ENCODE data around the gene TMEM273. TPM values are rescaled to one million over a fixed set of nuclear protein-coding genes. Genes with fewer than 3 reads are reported as not detected.
A peak's percentile ranks its signal among the peaks of the same experiment; 100 is the strongest.

TMEM273 gene
- total RNA-seq, 1 donor from 2014 or later: not detected

- H3K4me3 Mint-ChIP-seq: no peak overlapping the region
- H3K4me1 Mint-ChIP-seq: peaks cover 2% of the 10 kb centered on the region
- no peaks in the 10 kb centered on the region for H3K36me3 Mint-ChIP-seq
- H3K27me3 Mint-ChIP-seq (ENCODE audit: low read depth): peaks cover 66% of the 10 kb centered on the region
- H3K9me3 Mint-ChIP-seq: no peaks in the 10 kb centered on the region
- H3K27ac Mint-ChIP-seq: no peak overlapping the region
- TF ChIP-seq CTCF (IDR thresholded peaks at IDR 0.05; ENCODE audit: unreplicated experiment): no peak
- DNase-seq (ENCODE audit: low spot score in 2 of 2, unreplicated experiment in 2 of 2): no peak
Measured at GRCh38 chr10:49119746-49120145, 68.4 kb downstream of the TMEM273 start.

GRCh38 chr10:49118430-49119074 lies 69.6 kb downstream of the TMEM273 start:
- Mint-ChIP-seq H3K9me3 (no peaks in the 10 kb centered on the region), H3K4me1 (peaks cover 2% of the 10 kb centered on the region), H3K27me3 (ENCODE audit: low read depth) (peaks cover 78% of the 10 kb centered on the region), H3K36me3 (no peaks in the 10 kb centered on the region), H3K27ac (no peak overlapping the region), H3K4me3 (no peak overlapping the region)
- DNase-seq (ENCODE audit: low spot score in 2 of 2, unreplicated experiment in 2 of 2): no peak
- no peak for TF ChIP-seq CTCF (IDR thresholded peaks at IDR 0.05; ENCODE audit: unreplicated experiment)

- peaks cover 82% of the 10 kb centered on the region for H3K27me3 Mint-ChIP-seq (ENCODE audit: low read depth)
- H3K4me1 Mint-ChIP-seq: peaks cover 2% of the 10 kb centered on the region
- H3K9me3 Mint-ChIP-seq: no peaks in the 10 kb centered on the region
- no peak overlapping the region for H3K4me3 Mint-ChIP-seq
- no peak overlapping the region for H3K27ac Mint-ChIP-seq
- no peak for TF ChIP-seq CTCF (IDR thresholded peaks at IDR 0.05; ENCODE audit: unreplicated experiment)
- H3K36me3 Mint-ChIP-seq: no peaks in the 10 kb centered on the region
- DNase-seq (ENCODE audit: low spot score in 2 of 2, unreplicated experiment in 2 of 2): no peak
Measured at GRCh38 chr10:49117376-49118070, 70.7 kb downstream of the TMEM273 start.

- Mint-ChIP-seq H3K36me3 (no peaks in the 10 kb centered on the region), H3K27me3 (ENCODE audit: low read depth) (peaks cover 87% of the 10 kb centered on the region), H3K27ac (no peak overlapping the region), H3K4me3 (peak overlapping the region; percentile 48), H3K9me3 (no peaks in the 10 kb centered on the region), H3K4me1 (peaks cover 2% of the 10 kb centered on the region)
- DNase-seq (ENCODE audit: low spot score in 2 of 2, unreplicated experiment in 2 of 2): peak in 1 of 2 experiments; percentile 24
- TF ChIP-seq CTCF (IDR thresholded peaks at IDR 0.05; ENCODE audit: unreplicated experiment): no peak
Measured at GRCh38 chr10:49116509-49117375, 71.4 kb downstream of the TMEM273 start.

GRCh38 chr10:49115796-49116508 lies 72.2 kb downstream of the TMEM273 start:
- peaks cover 88% of the 10 kb centered on the region for H3K27me3 Mint-ChIP-seq (ENCODE audit: low read depth)
- no peak for TF ChIP-seq CTCF (IDR thresholded peaks at IDR 0.05; ENCODE audit: unreplicated experiment)
- peak in 1 of 2 experiments; percentile 19 for DNase-seq (ENCODE audit: low spot score in 2 of 2, unreplicated experiment in 2 of 2)
- H3K27ac Mint-ChIP-seq: no peak overlapping the region
- H3K4me1 Mint-ChIP-seq: peaks cover 2% of the 10 kb centered on the region
- H3K9me3 Mint-ChIP-seq: no peaks in the 10 kb centered on the region
- peak overlapping the region; percentile 48 for H3K4me3 Mint-ChIP-seq
- H3K36me3 Mint-ChIP-seq: no peaks in the 10 kb centered on the region

Data from mesothelial cell of epicardium (in vitro differentiated cells).